ENCODE measurements around the gene FCGR2B. TPM values are rescaled to one million over a fixed set of nuclear protein-coding genes. Genes with fewer than 3 reads are reported as not detected.
"Not testable (repeated sequence)": the region's sequence is repeated elsewhere in the genome, so short reads cannot be mapped to it uniquely, and the experiment has no call there.

Gene FCGR2B
- total RNA-seq, 1 donor from 2014 or later = not detected

GRCh38 chr1:161721738-161722343, 58.9 kb downstream of the FCGR2B start:
- H3K4me1 Mint-ChIP-seq (ENCODE audit: low read depth, unreplicated experiment) = peaks cover 5% of the 10 kb centered on the region
- no peak for DNase-seq
- no peaks in the 10 kb centered on the region for H3K36me3 Mint-ChIP-seq (ENCODE audit: unreplicated experiment)
- peaks cover 12% of the 10 kb centered on the region for H3K27me3 Mint-ChIP-seq (ENCODE audit: unreplicated experiment)
- TF ChIP-seq CTCF (IDR thresholded peaks at IDR 0.05; ENCODE audit: partially characterized antibody, unreplicated experiment) = no peak
- no peak overlapping the region for H3K27ac Mint-ChIP-seq (ENCODE audit: unreplicated experiment)
- H3K9me3 Mint-ChIP-seq (ENCODE audit: unreplicated experiment) = peaks cover 2% of the 10 kb centered on the region
- no peak overlapping the region for H3K4me3 Mint-ChIP-seq (ENCODE audit: unreplicated experiment)

GRCh38 chr1:161722406-161722805, 59.5 kb downstream of the FCGR2B start:
- Mint-ChIP-seq H3K4me3 (ENCODE audit: unreplicated experiment) (no peak overlapping the region), H3K27me3 (ENCODE audit: unreplicated experiment) (peaks cover 12% of the 10 kb centered on the region), H3K4me1 (ENCODE audit: low read depth, unreplicated experiment) (peaks cover 5% of the 10 kb centered on the region), H3K36me3 (ENCODE audit: unreplicated experiment) (no peaks in the 10 kb centered on the region), H3K27ac (ENCODE audit: unreplicated experiment) (no peak overlapping the region), H3K9me3 (ENCODE audit: unreplicated experiment) (peaks cover 2% of the 10 kb centered on the region)
- TF ChIP-seq CTCF (IDR thresholded peaks at IDR 0.05; ENCODE audit: partially characterized antibody, unreplicated experiment) = no peak
- DNase-seq = no peak

GRCh38 chr1:161723459-161724141, 60.7 kb downstream of the FCGR2B start:
- Mint-ChIP-seq H3K27ac (ENCODE audit: unreplicated experiment) (no peak overlapping the region), H3K27me3 (ENCODE audit: unreplicated experiment) (peaks cover 14% of the 10 kb centered on the region), H3K4me3 (ENCODE audit: unreplicated experiment) (no peak overlapping the region), H3K36me3 (ENCODE audit: unreplicated experiment) (no peaks in the 10 kb centered on the region), H3K4me1 (ENCODE audit: low read depth, unreplicated experiment) (peaks cover 5% of the 10 kb centered on the region), H3K9me3 (ENCODE audit: unreplicated experiment) (peaks cover 5% of the 10 kb centered on the region)
- no peak for DNase-seq
- TF ChIP-seq CTCF (IDR thresholded peaks at IDR 0.05; ENCODE audit: partially characterized antibody, unreplicated experiment) = no peak

- H3K27me3 Mint-ChIP-seq (ENCODE audit: unreplicated experiment) = peaks cover 12% of the 10 kb centered on the region
- H3K27ac Mint-ChIP-seq (ENCODE audit: unreplicated experiment); H3K9me3 Mint-ChIP-seq (ENCODE audit: unreplicated experiment): not testable (repeated sequence)
Measured at GRCh38 chr1:161725258-161725907, 62.4 kb downstream of the FCGR2B start.

GRCh38 chr1:161725908-161726472, 63.0 kb downstream of the FCGR2B start:
- Mint-ChIP-seq H3K27me3 (ENCODE audit: unreplicated experiment) (peaks cover 12% of the 10 kb centered on the region), H3K27ac (ENCODE audit: unreplicated experiment) (no peak overlapping the region), H3K36me3 (ENCODE audit: unreplicated experiment) (no peaks in the 10 kb centered on the region), H3K4me1 (ENCODE audit: low read depth, unreplicated experiment) (peaks cover 5% of the 10 kb centered on the region), H3K9me3 (ENCODE audit: unreplicated experiment) (peaks cover 5% of the 10 kb centered on the region), H3K4me3 (ENCODE audit: unreplicated experiment) (peak overlapping the region; percentile 95)
- DNase-seq = peak; percentile 57
- TF ChIP-seq CTCF (IDR thresholded peaks at IDR 0.05; ENCODE audit: partially characterized antibody, unreplicated experiment) = peak; percentile 22

More at GRCh38 chr1:161725258-161725907, 62.4 kb downstream of the FCGR2B start:
- not testable (repeated sequence) for H3K36me3 Mint-ChIP-seq (ENCODE audit: unreplicated experiment); H3K4me1 Mint-ChIP-seq (ENCODE audit: low read depth, unreplicated experiment); DNase-seq
- H3K4me3 Mint-ChIP-seq (ENCODE audit: unreplicated experiment) = peak overlapping the region; percentile 95
